ENCODE measurements around the gene CCDC106.

Gene CCDC106

GRCh38 chr19:55602104-55603001, 45.7 kb upstream of the CCDC106 start:
- TF ChIP-seq CTCF (IDR thresholded peaks at IDR 0.05; ENCODE audit: low read length, missing control alignments): no peak
- no peak for DNase-seq (ENCODE audit: low read depth)
- H3K4me3 ChIP-seq (replicated peaks; ENCODE audit: low read depth, low read length): no peak overlapping the region

GRCh38 chr19:55603115-55603514, 44.9 kb upstream of the CCDC106 start:
- TF ChIP-seq CTCF (IDR thresholded peaks at IDR 0.05; ENCODE audit: low read length, missing control alignments): no peak
- H3K4me3 ChIP-seq (replicated peaks; ENCODE audit: low read depth, low read length): no peak overlapping the region
- no peak for DNase-seq (ENCODE audit: low read depth)

GRCh38 chr19:55603581-55604292, 44.3 kb upstream of the CCDC106 start:
- H3K4me3 ChIP-seq (replicated peaks; ENCODE audit: low read depth, low read length): no peak overlapping the region
- TF ChIP-seq CTCF (IDR thresholded peaks at IDR 0.05; ENCODE audit: low read length, missing control alignments): no peak
- DNase-seq (ENCODE audit: low read depth): no peak

- peak overlapping the region; percentile 76 for H3K4me3 ChIP-seq (replicated peaks; ENCODE audit: low read depth, low read length)
- peak; percentile 98 for DNase-seq (ENCODE audit: low read depth)
- TF ChIP-seq CTCF (IDR thresholded peaks at IDR 0.05; ENCODE audit: low read length, missing control alignments): no peak
Measured at GRCh38 chr19:55605207-55605636, 42.8 kb upstream of the CCDC106 start.

- peak; percentile 90 for TF ChIP-seq CTCF (IDR thresholded peaks at IDR 0.05; ENCODE audit: low read length, missing control alignments)
- peak within 1 kb of the TSS; percentile 76 for H3K4me3 ChIP-seq (replicated peaks; ENCODE audit: low read depth, low read length)
- peak; percentile 90 for DNase-seq (ENCODE audit: low read depth)
Measured at GRCh38 chr19:55605637-55606470, 42.2 kb upstream of the CCDC106 start, which contains the start of gene ZNF865. TSS of gene ZNF865 (plus strand) at chr19:55605647. CDS start at chr19:55613619, 7,972 bp downstream.

- TF ChIP-seq CTCF (IDR thresholded peaks at IDR 0.05; ENCODE audit: low read length, missing control alignments): no peak
- DNase-seq (ENCODE audit: low read depth): no peak
- peak overlapping the region; percentile 76 for H3K4me3 ChIP-seq (replicated peaks; ENCODE audit: low read depth, low read length)
Measured at GRCh38 chr19:55606471-55606787, 41.6 kb upstream of the CCDC106 start.

All from fibroblast of pulmonary artery (primary cell).